Measurements from ENCODE around the gene SLC4A2.

The SLC4A2 gene

GRCh38 chr7:151028131-151028947 lies 31.1 kb upstream of the SLC4A2 start, which contains the start of gene ABCB8:
Gene ABCB8 (plus strand): TSS chr7:151028450. CDS start chr7:151028516, 66 bp downstream.
- DNase-seq (ENCODE audit: extremely low read depth, insufficient read length) = peak; percentile 98
- no peaks in the 10 kb centered on the region; the same call in 1 of the 2 replicates for H3K36me3 ChIP-seq (ENCODE audit: control insufficient read depth, insufficient read depth, low read length)
- TF ChIP-seq CTCF (IDR thresholded peaks at IDR 0.05; ENCODE audit: insufficient read depth, low read length, poor library complexity, severe bottlenecking) = peak; percentile 48
- no peaks in the 10 kb centered on the region for H3K27me3 ChIP-seq (replicated peaks; ENCODE audit: control insufficient read depth, insufficient read depth, low read length)
- peak within 1 kb of the TSS; percentile 67 for H3K4me3 ChIP-seq (replicated peaks; ENCODE audit: low read depth, low read length)

- Histone ChIP-seq H3K36me3 (ENCODE audit: control insufficient read depth, insufficient read depth, low read length) (peaks cover under 1% of the 10 kb centered on the region), H3K4me3 (replicated peaks; ENCODE audit: low read depth, low read length) (peak overlapping the region; percentile 67), H3K27me3 (replicated peaks; ENCODE audit: control insufficient read depth, insufficient read depth, low read length) (no peaks in the 10 kb centered on the region)
- no peak for DNase-seq (ENCODE audit: extremely low read depth, insufficient read length)
- TF ChIP-seq CTCF (IDR thresholded peaks at IDR 0.05; ENCODE audit: insufficient read depth, low read length, poor library complexity, severe bottlenecking) = no peak
Measured at GRCh38 chr7:151028948-151029501, 30.4 kb upstream of the SLC4A2 start.

DNA sequence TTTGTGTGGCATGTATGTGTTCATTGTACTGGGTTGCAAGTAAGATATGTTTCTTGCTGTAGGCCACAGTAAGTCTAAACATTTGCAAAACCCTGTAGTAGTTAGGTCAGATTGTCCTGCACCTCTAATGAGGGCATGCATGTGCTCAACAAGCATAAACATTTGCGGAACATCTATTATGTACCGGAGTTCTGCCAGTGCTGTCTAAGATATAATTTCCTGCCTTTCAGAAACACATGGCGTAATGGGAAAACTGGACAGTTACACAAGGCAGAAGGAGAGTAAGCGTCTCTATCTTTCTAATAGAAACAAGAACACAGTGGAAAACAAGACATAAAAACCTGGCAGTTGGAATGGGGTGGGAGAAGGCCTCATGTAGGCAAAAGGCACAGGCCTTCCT lies 28.4 kb upstream of the SLC4A2 start:
- H3K27me3 ChIP-seq (replicated peaks; ENCODE audit: control insufficient read depth, insufficient read depth, low read length) = no peaks in the 10 kb centered on the region
- H3K36me3 ChIP-seq (ENCODE audit: control insufficient read depth, insufficient read depth, low read length) = peaks cover 13% of the 10 kb centered on the region
- H3K4me3 ChIP-seq (replicated peaks; ENCODE audit: low read depth, low read length) = no peak overlapping the region
- no peak for TF ChIP-seq CTCF (IDR thresholded peaks at IDR 0.05; ENCODE audit: insufficient read depth, low read length, poor library complexity, severe bottlenecking)
- DNase-seq (ENCODE audit: extremely low read depth, insufficient read length) = no peak

DNA sequence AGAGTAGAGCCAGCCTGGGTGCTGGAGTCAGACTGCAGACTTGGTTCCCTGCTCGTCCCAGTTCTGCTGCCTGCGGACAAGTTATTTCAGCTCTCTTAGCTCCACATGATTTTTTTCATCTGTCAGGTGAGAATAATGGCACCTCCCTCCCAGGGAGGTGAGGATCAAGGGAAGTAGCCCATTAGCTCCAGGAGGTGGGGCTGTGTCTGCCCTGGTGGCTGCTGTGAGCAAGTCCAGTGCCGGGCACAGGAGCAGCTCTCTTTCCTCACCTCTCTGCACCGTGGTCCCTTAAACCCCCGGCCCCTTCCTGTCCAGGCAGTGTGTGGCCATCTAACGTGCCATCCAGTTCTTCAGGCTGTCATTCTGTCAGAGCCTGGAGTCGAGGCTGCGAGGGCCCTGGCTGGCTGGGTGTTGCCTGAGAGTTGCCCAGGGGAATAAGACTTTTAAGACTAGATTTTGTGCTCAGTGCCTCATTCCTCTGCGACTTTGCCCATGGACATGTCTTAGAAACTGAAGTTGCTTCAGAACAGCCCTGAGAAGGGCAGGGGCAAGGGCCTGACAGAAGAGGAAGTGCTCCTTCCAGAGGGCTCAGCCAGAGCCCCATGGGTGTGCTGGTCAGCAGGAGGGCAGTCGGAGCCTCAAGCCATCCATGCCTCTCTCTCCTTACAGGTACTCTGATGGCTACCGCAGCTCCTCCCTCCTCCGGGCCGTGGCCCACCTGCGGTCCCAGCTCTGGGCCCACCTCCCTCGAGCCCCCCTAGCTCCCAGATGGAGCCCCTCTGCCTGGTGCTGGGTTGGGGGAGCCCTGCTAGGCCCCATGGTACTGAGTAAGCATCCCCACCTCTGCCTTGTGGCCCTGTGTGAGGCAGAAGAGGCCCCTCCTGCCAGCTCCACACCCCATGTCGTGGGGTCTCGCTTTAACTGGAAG lies 26.2 kb upstream of the SLC4A2 start:
- no peaks in the 10 kb centered on the region for H3K27me3 ChIP-seq (replicated peaks; ENCODE audit: control insufficient read depth, insufficient read depth, low read length)
- DNase-seq (ENCODE audit: extremely low read depth, insufficient read length) = no peak
- H3K36me3 ChIP-seq (ENCODE audit: control insufficient read depth, insufficient read depth, low read length) = peaks cover 18% of the 10 kb centered on the region
- no peak overlapping the region for H3K4me3 ChIP-seq (replicated peaks; ENCODE audit: low read depth, low read length)
- TF ChIP-seq CTCF (IDR thresholded peaks at IDR 0.05; ENCODE audit: insufficient read depth, low read length, poor library complexity, severe bottlenecking) = peak; percentile 1

DNA sequence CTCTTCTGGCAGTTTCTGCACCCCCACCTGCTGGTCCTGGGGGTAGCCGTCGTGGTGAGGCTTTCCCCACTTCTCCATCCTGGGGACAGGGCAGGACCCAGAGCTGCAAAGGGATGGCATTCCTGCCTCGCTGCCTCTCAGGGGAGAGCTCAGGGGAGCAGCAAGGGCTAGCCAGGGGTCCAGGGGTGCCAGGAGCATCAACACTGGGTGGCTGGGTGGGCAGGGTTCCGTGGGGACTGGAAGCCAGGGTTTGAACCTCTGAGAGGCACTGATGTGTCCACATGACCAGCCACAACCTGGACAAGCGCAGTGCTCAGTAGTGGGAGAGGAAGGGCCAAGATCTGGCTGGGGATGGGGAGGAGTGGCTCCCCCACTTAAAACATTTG lies 25.5 kb upstream of the SLC4A2 start:
- no peak for TF ChIP-seq CTCF (IDR thresholded peaks at IDR 0.05; ENCODE audit: insufficient read depth, low read length, poor library complexity, severe bottlenecking)
- Histone ChIP-seq H3K4me3 (replicated peaks; ENCODE audit: low read depth, low read length) (no peak overlapping the region), H3K27me3 (replicated peaks; ENCODE audit: control insufficient read depth, insufficient read depth, low read length) (no peaks in the 10 kb centered on the region), H3K36me3 (ENCODE audit: control insufficient read depth, insufficient read depth, low read length) (peaks cover 18% of the 10 kb centered on the region)
- no peak for DNase-seq (ENCODE audit: extremely low read depth, insufficient read length)

Data from GM06990 (cell line).